Measurements from ENCODE around the gene UXS1. TPM values are rescaled to one million over a fixed set of nuclear protein-coding genes. Genes with fewer than 3 reads are reported as not detected.

Gene UXS1
- total and polyA plus RNA-seq, 2 of the 8 experiments (the other 6 are each of a cell fraction or from before 2014, with no cell fraction given), result 44.5 to 63.4 TPM

DNA sequence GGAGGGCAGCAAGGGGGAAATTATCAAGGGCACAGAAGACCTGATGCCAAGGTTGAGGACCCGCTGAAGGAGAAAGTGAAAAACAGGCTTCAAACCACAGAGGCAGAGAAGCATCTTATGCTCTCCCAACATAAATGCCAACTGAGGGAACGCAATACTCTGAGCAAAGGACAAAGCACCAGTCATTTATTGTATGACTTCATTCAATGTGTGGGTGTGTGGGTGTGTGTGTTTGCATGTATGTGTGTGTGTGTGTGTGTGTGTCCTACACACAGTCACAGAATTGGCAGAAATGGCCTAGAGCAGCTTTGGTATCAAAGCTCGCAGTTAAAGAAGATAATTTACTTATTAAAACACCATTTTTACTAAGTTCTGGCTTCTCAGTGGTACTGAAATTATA is 51.4 kb downstream of the UXS1 start:
- Histone ChIP-seq H3K23me2 (ENCODE audit: low read depth, low read length) (no peaks in the 10 kb centered on the region), H3K9me3 (ENCODE audit: insufficient read depth in 2 of 2, low read depth in 1 of 2, low read length in 1 of 2) (no peaks in the 10 kb centered on the region), H3K36me3 (ENCODE audit: control insufficient read depth in 2 of 4, insufficient read depth in 4 of 4, low read length in 3 of 4) (peaks cover 0 to 18% (median 2%) of the 10 kb centered on the region in 4 experiments; a peak in 4 of 8 replicates), H2BK15ac (ENCODE audit: low read length) (no peak overlapping the region), H3K14ac (ENCODE audit: insufficient read length) (no peak overlapping the region), H4K5ac (ENCODE audit: insufficient read length, low read depth, low read length) (no peak overlapping the region), H3K4ac (replicated peaks; ENCODE audit: insufficient read length, low read depth, low read length) (no peak overlapping the region), H3K79me2 (ENCODE audit: control insufficient read depth in 1 of 2, insufficient read depth in 2 of 2, low read length in 2 of 2) (peaks cover 3 to 27% of the 10 kb centered on the region in 2 experiments; a peak in 3 of 4 replicates), H3K4me1 (replicated peaks in 1 of 4; ENCODE audit: control insufficient read depth in 3 of 4, insufficient read depth in 4 of 4, low read length in 3 of 4) (peaks cover 5 to 9% (median 6%) of the 10 kb centered on the region in 4 experiments; a peak in 6 of 7 replicates), H3K9ac (replicated peaks in 1 of 4; ENCODE audit: extremely low read depth in 1 of 4, low read depth in 3 of 4, low read length in 3 of 4) (no peak overlapping the region), H3K4me2 (ENCODE audit: insufficient read depth in 1 of 2, low read depth in 2 of 2, low read length in 2 of 2) (no peak overlapping the region), H2BK12ac (ENCODE audit: low read depth, low read length) (no peak overlapping the region), H2BK5ac (ENCODE audit: low read depth, low read length) (no peak overlapping the region), H3K56ac (replicated peaks; ENCODE audit: insufficient read length, low read depth, low read length) (no peak overlapping the region), H3K23ac (ENCODE audit: insufficient read length) (no peak overlapping the region), H3K4me3 (ENCODE audit: extremely low read depth in 1 of 4, insufficient read depth in 2 of 4, low read depth in 3 of 4, low read length in 4 of 4) (no peak overlapping the region), H2BK120ac (replicated peaks; ENCODE audit: low read depth, low read length) (no peak overlapping the region), H2BK20ac (ENCODE audit: low read length) (no peak overlapping the region), H3K18ac (ENCODE audit: extremely low read depth, low read length) (no peak overlapping the region), H3K27me3 (replicated peaks in 1 of 4; ENCODE audit: control insufficient read depth in 3 of 4, extremely low read depth in 1 of 4, insufficient read depth in 3 of 4, low read length in 3 of 4) (no peaks in the 10 kb centered on the region), H3K27ac (ENCODE audit: low read depth, low read length) (no peak overlapping the region), H2AFZ (ENCODE audit: low read length) (no peak overlapping the region), H2AK5ac (ENCODE audit: low read depth, low read length) (no peak overlapping the region), H3K79me1 (ENCODE audit: low read depth, low read length) (peaks cover 7% of the 10 kb centered on the region), H4K8ac (ENCODE audit: extremely low read depth, insufficient read depth, low read length) (no peak overlapping the region), H4K91ac (replicated peaks; ENCODE audit: insufficient read length, low read length) (no peak overlapping the region), H4K20me1 (replicated peaks in 1 of 2; ENCODE audit: control insufficient read depth in 1 of 2, insufficient read depth in 2 of 2, low read length in 2 of 2) (peaks cover 0 to 2% of the 10 kb centered on the region in 2 experiments)
- TF ChIP-seq TAF7 (optimal IDR thresholded peaks at IDR 0.05; ENCODE audit: borderline replicate concordance, low read depth, low read length) (no peak), RFX5 (IDR thresholded peaks at IDR 0.05; ENCODE audit: borderline replicate concordance, low read depth, low read length) (no peak), JUND (IDR thresholded peaks at IDR 0.05; ENCODE audit: low read length) (no peak), POU5F1 (IDR thresholded peaks at IDR 0.05; ENCODE audit: low read depth, low read length) (no peak), EGR1 (IDR thresholded peaks at IDR 0.05; ENCODE audit: borderline replicate concordance, low read depth, low read length) (no peak), TAF1 (IDR thresholded peaks at IDR 0.05; ENCODE audit: low read depth, low read length) (no peak), HDAC2 (IDR thresholded peaks at IDR 0.05; ENCODE audit: borderline replicate concordance in 1 of 2, low read depth in 2 of 2, low read length in 2 of 2) (no peak), NANOG (IDR thresholded peaks at IDR 0.05; ENCODE audit: insufficient read depth, low read depth, low read length, poor library complexity, severe bottlenecking) (no peak), ATF3 (IDR thresholded peaks at IDR 0.05; ENCODE audit: insufficient read depth, low read depth, low read length) (no peak), FOSL1 (IDR thresholded peaks at IDR 0.05; ENCODE audit: insufficient read depth, low read depth, low read length) (no peak), KDM1A (IDR thresholded peaks at IDR 0.05; ENCODE audit: borderline replicate concordance, low read length) (no peak), EP300 (IDR thresholded peaks at IDR 0.05; ENCODE audit: borderline replicate concordance in 1 of 2, low read depth in 2 of 2, low read length in 2 of 2) (no peak), EZH2 (IDR thresholded peaks at IDR 0.05; ENCODE audit: low read depth, low read length, severe bottlenecking) (no peak)
- DNase-seq (ENCODE audit: low read depth in 1 of 2, low spot score in 2 of 2) (no peak), FAIRE-seq (no peak)
- CTCF ChIA-PET (ENCODE audit: partially characterized antibody), result no interaction called here
- POLR2A ChIA-PET (ENCODE audit: partially characterized antibody), result no interaction called here
- WGBS, 2 experiments (ENCODE audit: extremely low coverage in 1 of 2, insufficient coverage in 1 of 2, insufficient read length in 1 of 2, insufficient replicate concordance in 2 of 2, low coverage in 1 of 2, low lambda C conversion rate in 2 of 2, missing lambda C conversion rate in 1 of 2), result 90% methylated on average over 3 of the region's 3 CpGs; no CpG with 5 or more reads in 1 of the 2 experiments

Measured in H1 (cell line).